OCI-LY1 (cell line): ENCODE results near the gene EZH2.

Experiments
- CTCF ChIP-seq: fragments of 200-600 bp; sonication (generic), shearing (Covaris generic); IDR thresholded peaks from 2 replicates; pipeline ENCODE4 v1.5.1; 2017; ENCODE audit warnings: mild to moderate bottlenecking, antibody characterized with exemption, low read length, moderate library complexity, mixed read lengths
- EZH2 ChIP-seq: fragments of 200-600 bp; sonication (generic), shearing (Covaris generic); IDR thresholded peaks from 2 replicates; pipeline ENCODE4 v1.8.0; 2017; ENCODE audit warnings: borderline replicate concordance, mixed run types, mild to moderate bottlenecking, antibody characterized with exemption, low read length, moderate library complexity, mixed read lengths

GRCh38 chr7:148924011-148924410, 39.9 kb upstream of the EZH2 start:
- TF ChIP-seq CTCF, result no peak
- TF ChIP-seq EZH2, result no peak
